SK-MEL-5 (cell line): ENCODE measurements around the gene FAM222A. TPM values are rescaled to one million over a fixed set of nuclear protein-coding genes. Genes with fewer than 3 reads are reported as not detected.

Experiments
- DNase-seq: peaks from one replicate; pipeline ENCODE4 v3.0.0-alpha.2; 2016; ENCODE audit warnings: low read depth, low spot score
- in situ Hi-C: cut with HindIII; loops from 2 replicates; pipeline ENCODE4 v1.10.0; 2016; ENCODE audit warnings: low sequenced_read_pairs, high pct_unique_total_duplicates, low pct_unique_long_range_greater_than_20kb
- total RNA-seq: library from RNA; depleted of rRNA; stranded (reverse); fragments of >200 nt; shearing (Covaris generic); gene quantifications from 2 replicates; pipeline ENCODE4 v1.2.3, GENCODE V29; 2014

FAM222A gene
- total RNA-seq, 1 experiment from 2014 or later = 8.9 TPM

- no peak for DNase-seq
- in situ Hi-C loops = no loop called here
Observed at GRCh38 chr12:109760930-109761921, 47.6 kb downstream of the FAM222A start.

DNA sequence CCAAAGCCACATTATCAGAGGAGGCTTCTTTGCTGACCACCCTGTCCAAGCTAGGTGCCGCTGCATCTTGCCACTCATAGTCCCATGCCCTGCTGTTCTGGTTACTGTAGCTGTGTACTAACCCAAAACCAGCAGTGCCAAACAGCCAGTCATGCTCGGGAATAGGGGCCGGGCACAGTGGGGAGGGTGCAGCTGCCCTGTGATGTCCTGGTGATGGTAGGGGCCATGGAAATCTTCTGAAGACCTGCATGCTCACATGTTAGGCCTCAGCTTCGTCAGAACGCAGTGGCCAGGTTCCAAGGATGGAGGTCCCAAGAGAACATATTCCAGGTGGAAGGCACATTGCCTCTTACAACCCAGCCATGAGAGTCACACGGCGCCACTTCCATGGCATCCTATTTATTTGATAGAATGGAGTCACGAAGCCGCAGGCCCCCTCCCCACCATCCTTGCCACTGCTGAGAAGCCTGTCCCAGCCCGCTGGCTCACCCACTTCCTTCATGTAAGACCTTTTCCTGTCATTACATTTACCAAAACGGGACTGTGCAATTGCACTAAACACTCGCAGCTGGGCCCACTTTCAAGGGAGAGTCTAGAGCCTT, 48.5 kb downstream of the FAM222A start:
- in situ Hi-C loops = no loop called here
- DNase-seq = no peak

DNA sequence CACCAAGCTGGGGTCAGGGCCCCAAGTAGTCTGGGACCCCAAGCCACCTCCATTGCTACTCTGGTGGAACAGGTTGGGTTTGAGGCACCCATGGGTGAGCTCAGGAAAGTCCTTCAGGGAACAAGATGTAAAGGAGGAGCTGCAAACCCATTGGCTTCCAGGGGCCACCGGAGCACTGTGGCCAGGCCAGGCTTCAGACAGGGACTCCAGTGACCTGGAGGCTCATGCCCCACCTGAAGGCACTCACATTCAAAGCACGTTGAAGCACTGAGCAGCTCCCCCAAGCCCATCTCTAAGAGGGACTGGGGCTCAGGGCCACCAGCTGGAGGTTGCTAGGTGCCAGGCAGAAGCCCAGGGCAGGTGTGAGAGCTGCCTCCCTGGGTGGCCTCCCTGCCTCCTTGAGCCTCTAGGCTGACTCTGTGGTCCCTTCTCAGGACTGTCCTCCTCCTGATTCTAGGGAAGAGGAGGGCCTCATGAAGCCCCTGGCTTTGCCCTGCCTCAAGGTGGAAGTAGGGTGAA, 49.1 kb downstream of the FAM222A start:
- DNase-seq = no peak
- in situ Hi-C loops = no loop called here

- DNase-seq = peak; percentile 14
- in situ Hi-C loops = no loop called here
Observed at GRCh38 chr12:109763201-109763841, 49.7 kb downstream of the FAM222A start.

- in situ Hi-C loops = no loop called here
- peak; percentile 19 for DNase-seq
Observed at GRCh38 chr12:109764123-109764522, 50.5 kb downstream of the FAM222A start.

DNA sequence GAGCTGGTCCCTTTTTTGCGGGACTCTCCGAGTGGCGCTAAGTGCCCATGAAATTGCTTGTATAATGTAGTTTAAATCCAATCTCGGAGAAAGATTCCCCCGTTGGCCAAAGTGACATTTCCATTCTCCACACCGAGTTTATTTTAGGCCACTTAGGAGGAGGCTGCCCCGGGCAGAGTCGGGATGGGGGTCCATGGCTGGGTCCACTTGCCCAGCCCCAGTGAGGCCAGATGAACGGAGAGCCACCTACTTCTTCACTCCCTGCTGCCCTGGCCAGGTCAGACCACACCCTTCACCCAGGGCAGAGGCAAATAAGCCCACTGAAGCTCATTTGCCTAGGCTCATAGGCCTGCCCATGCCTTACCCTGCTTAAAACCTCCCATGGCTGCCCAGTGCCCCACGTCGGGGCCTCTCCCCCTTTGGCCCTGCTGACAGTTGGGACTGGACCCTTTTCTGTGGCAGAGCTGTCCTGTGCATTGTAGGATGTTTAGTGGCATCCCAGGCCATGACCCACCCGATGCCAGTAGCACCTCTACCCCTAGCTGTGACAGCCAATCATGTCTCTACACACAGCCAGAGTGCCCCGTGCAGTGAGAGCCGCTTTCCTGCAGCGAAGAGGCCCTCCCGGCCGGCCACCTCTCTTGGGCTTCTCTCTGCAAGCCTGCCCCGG, 51.3 kb downstream of the FAM222A start:
- DNase-seq = no peak
- in situ Hi-C loops = no loop called here

- no peak for DNase-seq
- in situ Hi-C loops = no loop called here
Observed at GRCh38 chr12:109765446-109765810, 51.8 kb downstream of the FAM222A start.

- in situ Hi-C loops = no loop called here
- DNase-seq = no peak
Observed at GRCh38 chr12:109766251-109766778, 52.7 kb downstream of the FAM222A start.

DNA sequence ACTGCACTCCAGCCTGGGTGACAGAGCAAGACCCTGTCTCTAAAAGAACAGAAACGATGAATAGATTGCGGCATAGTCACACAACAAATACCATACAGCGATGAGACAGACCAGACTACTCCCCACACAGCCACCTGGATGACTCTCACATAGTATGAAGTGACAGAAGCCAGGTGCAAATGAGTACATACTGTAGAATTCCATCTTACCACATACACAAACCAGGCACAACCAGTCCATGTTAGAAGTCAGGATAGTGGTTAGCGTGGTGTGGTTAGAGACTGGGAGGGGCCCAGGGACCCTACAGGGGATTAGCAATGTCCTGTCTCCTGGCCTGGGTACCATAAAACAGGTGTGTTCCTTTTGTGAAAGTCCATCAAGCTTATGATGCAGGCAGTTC, 53.8 kb downstream of the FAM222A start:
- DNase-seq = no peak

DNA sequence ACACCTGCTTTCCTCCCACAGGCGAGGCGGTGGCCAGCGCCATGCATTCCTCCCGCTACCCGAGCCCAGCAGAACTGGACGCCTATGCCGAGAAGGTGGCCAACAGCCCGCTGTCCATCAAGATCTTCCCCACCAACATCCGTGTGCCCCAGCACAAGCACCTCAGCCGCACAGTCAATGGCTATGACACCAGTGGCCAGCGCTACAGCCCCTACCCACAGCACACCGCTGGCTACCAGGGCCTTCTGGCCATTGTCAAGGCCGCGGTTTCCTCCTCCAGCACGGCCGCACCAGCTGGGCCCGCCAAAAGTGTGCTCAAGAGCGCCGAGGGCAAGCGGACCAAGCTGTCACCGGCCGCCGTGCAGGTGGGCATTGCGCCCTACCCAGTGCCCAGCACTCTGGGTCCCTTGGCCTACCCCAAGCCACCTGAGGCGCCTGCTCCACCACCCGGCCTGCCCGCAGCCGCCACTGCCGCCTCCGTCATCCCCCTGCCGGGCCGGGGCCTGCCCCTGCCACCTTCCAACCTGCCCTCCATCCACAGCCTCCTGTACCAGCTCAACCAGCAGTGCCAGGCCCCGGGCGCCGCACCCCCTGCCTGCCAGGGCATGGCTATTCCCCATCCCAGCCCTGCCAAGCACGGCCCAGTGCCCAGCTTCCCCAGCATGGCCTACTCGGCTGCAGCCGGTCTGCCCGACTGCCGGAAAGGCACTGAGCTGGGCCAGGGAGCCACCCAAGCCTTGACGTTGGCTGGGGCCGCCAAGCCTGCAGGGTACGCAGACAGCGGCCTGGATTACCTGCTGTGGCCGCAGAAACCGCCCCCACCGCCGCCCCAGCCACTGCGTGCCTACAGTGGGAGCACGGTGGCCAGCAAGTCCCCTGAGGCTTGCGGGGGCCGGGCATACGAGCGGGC, 54.6 kb downstream of the FAM222A start:
- no peak for DNase-seq
- in situ Hi-C loops = no loop called here

More for the DNA sequence above, 53.8 kb downstream of the FAM222A start:
- in situ Hi-C loops = no loop called here

DNA sequence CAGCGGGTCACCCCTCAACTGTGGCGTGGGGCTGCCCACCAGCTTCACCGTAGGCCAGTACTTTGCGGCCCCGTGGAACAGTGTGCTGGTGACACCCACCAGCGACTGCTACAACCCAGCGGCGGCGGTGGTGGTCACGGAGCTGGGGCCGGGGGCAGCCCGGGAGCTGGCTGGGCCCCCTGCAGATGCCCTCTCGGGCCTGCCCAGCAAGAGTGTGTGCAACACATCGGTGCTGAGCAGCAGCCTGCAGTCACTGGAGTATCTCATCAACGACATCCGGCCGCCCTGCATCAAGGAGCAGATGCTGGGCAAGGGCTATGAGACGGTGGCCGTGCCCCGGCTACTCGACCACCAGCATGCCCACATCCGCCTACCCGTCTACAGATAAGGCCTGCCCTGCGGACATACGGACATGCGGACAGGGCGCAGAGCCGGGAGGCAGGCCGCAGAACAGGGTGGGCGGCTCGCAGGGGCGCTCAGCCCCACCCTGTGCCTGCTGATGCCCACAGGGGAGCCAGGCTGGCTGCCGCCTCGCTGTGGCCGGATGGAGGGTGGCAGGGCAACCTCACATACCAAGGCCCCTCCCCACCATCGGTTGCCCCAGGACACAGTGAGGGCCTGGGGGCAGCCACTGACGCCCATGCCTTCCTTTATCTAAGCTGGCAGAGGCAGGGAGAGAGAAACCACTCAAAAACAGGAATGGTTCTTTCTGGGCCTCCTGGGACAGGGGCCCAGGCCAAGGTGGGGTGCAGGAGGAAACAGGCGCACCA, 55.5 kb downstream of the FAM222A start:
- no peak for DNase-seq
- in situ Hi-C loops = no loop called here

DNA sequence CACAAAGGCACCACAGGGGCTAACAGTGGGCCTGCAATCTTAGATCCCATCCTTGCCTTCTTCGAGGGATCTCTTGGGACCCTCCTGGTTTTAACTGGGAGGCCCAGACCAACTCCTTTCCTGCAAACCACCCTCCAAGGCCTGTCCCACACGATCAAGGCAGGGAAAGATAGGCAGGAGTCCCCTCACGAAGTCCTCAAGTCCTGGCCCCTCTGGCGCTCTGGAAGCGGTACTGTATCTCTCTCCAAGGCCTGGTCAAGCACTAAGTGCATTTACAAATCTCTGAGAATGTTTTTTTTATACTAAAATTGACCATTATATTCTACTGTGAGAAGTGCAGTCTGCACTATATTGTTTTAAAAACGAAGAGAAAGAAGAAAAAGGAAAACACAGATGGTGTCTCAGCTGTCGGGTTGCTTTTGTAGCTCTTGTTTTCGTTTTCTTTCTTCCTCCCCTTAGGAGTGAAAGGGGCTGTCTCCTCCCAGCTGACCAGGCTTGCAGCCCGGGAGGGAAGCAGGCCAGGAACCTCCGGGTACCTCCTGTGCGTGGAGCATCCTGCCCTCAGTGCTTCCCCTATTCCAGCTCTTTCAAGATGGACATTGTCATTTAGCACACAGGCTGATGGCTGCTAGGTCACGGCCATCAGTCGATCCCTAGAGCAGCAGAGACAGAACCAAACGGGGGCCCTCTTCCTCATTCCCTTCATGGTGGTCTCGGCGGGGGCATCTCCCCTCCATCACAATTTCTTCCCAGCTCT, 56.7 kb downstream of the FAM222A start:
- no peak for DNase-seq
- in situ Hi-C loops = loop anchor here (10.0 kb wide), 1 partner anchor 245 kb away; no protein-coding TSS in a partner anchor

GRCh38 chr12:109770861-109771670, 57.4 kb downstream of the FAM222A start:
- no peak for DNase-seq
- in situ Hi-C loops = loop anchor here (10.0 kb wide), 1 partner anchor 246 kb away; no protein-coding TSS in a partner anchor
